ENCODE results near the gene NAV1. TPM values are rescaled to one million over a fixed set of nuclear protein-coding genes. Genes with fewer than 3 reads are reported as not detected.

The NAV1 gene
- total and polyA plus RNA-seq, 2 of the 8 experiments (the other 6 are each of a cell fraction or from before 2014, with no cell fraction given): 9.9 to 42.7 TPM

GRCh38 chr1:201585901-201586300 lies 47.0 kb downstream of the NAV1 start:
- H3K9me3 ChIP-seq (ENCODE audit: insufficient read depth in 2 of 2, low read depth in 1 of 2, low read length in 1 of 2): no peaks in the 10 kb centered on the region
- no peaks in the 10 kb centered on the region for H3K36me3 ChIP-seq (ENCODE audit: control insufficient read depth in 2 of 4, insufficient read depth in 4 of 4, low read length in 3 of 4)
- no peaks in the 10 kb centered on the region for H3K79me2 ChIP-seq (ENCODE audit: control insufficient read depth in 1 of 2, insufficient read depth in 2 of 2, low read length in 2 of 2)
- H3K23me2 ChIP-seq (ENCODE audit: low read depth, low read length): no peaks in the 10 kb centered on the region
- no peaks in the 10 kb centered on the region for H4K20me1 ChIP-seq (replicated peaks in 1 of 2; ENCODE audit: control insufficient read depth in 1 of 2, insufficient read depth in 2 of 2, low read length in 2 of 2)
- H2AFZ ChIP-seq (ENCODE audit: low read length): no peak overlapping the region
- POLR2A ChIA-PET (ENCODE audit: partially characterized antibody): no interaction called here
- 78% methylated on average over 3 of the region's 3 CpGs; no CpG with 5 or more reads in 1 of the 2 experiments for WGBS, 2 experiments (ENCODE audit: extremely low coverage in 1 of 2, insufficient coverage in 1 of 2, insufficient read length in 1 of 2, insufficient replicate concordance in 2 of 2, low coverage in 1 of 2, low lambda C conversion rate in 2 of 2, missing lambda C conversion rate in 1 of 2)
- DNase-seq (ENCODE audit: low read depth in 1 of 2, low spot score in 2 of 2): no peak
- no peaks in the 10 kb centered on the region; a peak in 1 of 7 replicates for H3K27me3 ChIP-seq (replicated peaks in 1 of 4; ENCODE audit: control insufficient read depth in 3 of 4, extremely low read depth in 1 of 4, insufficient read depth in 3 of 4, low read length in 3 of 4)
- H3K23ac ChIP-seq (ENCODE audit: insufficient read length): no peak overlapping the region
- H3K14ac ChIP-seq (ENCODE audit: insufficient read length): no peak overlapping the region
- H3K79me1 ChIP-seq (ENCODE audit: low read depth, low read length): no peaks in the 10 kb centered on the region
- no peak overlapping the region for H2BK20ac ChIP-seq (ENCODE audit: low read length)
- no peak overlapping the region for H4K5ac ChIP-seq (ENCODE audit: insufficient read length, low read depth, low read length)
- H3K9ac ChIP-seq (replicated peaks in 1 of 4; ENCODE audit: extremely low read depth in 1 of 4, low read depth in 3 of 4, low read length in 3 of 4): no peak overlapping the region
- no peak overlapping the region for H3K4ac ChIP-seq (replicated peaks; ENCODE audit: insufficient read length, low read depth, low read length)
- H3K4me2 ChIP-seq (ENCODE audit: insufficient read depth in 1 of 2, low read depth in 2 of 2, low read length in 2 of 2): no peak overlapping the region
- H2BK12ac ChIP-seq (ENCODE audit: low read depth, low read length): no peak overlapping the region
- CTCF ChIA-PET (ENCODE audit: partially characterized antibody): interaction anchor here (1.2 to 11.3 kb wide), 3 partner anchors 27 to 207 kb away, joined by 4 to 79 read pairs (median 4); no protein-coding TSS in a partner anchor
- H2BK5ac ChIP-seq (ENCODE audit: low read depth, low read length): no peak overlapping the region
- no peak overlapping the region for H2BK120ac ChIP-seq (replicated peaks; ENCODE audit: low read depth, low read length)
- FAIRE-seq: no peak
- no peak overlapping the region for H2AK5ac ChIP-seq (ENCODE audit: low read depth, low read length)
- no peak overlapping the region for H3K56ac ChIP-seq (replicated peaks; ENCODE audit: insufficient read length, low read depth, low read length)
- H3K27ac ChIP-seq (ENCODE audit: low read depth, low read length): no peak overlapping the region
- no peak overlapping the region for H4K8ac ChIP-seq (ENCODE audit: extremely low read depth, insufficient read depth, low read length)
- no peak overlapping the region for H2BK15ac ChIP-seq (ENCODE audit: low read length)
- no peak overlapping the region for H3K18ac ChIP-seq (ENCODE audit: extremely low read depth, low read length)
- peaks cover 1 to 11% (median 7%) of the 10 kb centered on the region in 4 experiments for H3K4me1 ChIP-seq (replicated peaks in 1 of 4; ENCODE audit: control insufficient read depth in 3 of 4, insufficient read depth in 4 of 4, low read length in 3 of 4)
- no peak overlapping the region for H4K91ac ChIP-seq (replicated peaks; ENCODE audit: insufficient read length, low read length)
- H3K4me3 ChIP-seq (ENCODE audit: extremely low read depth in 1 of 4, insufficient read depth in 2 of 4, low read depth in 3 of 4, low read length in 4 of 4): no peak overlapping the region
- TF ChIP-seq USF2 (IDR thresholded peaks at IDR 0.05; ENCODE audit: low read length) (no peak), SUZ12 (IDR thresholded peaks at IDR 0.05; ENCODE audit: low read length) (no peak), KDM4A (IDR thresholded peaks at IDR 0.05; ENCODE audit: low read depth, low read length, severe bottlenecking) (no peak), HDAC2 (IDR thresholded peaks at IDR 0.05; ENCODE audit: borderline replicate concordance in 1 of 2, low read depth in 2 of 2, low read length in 2 of 2) (no peak), YY1 (IDR thresholded peaks at IDR 0.05; ENCODE audit: low read depth, low read length) (no peak)

Data from H1 (cell line).